ENCODE measurements around the gene GCKR. TPM values are rescaled to one million over a fixed set of nuclear protein-coding genes. Genes with fewer than 3 reads are reported as not detected.

GCKR gene
- polyA plus RNA-seq, 1 donor from 2014 or later: 2.5 TPM

GRCh38 chr2:27471961-27472360 is 24.7 kb upstream of the GCKR start (continued):
- TF ChIP-seq CTCF (IDR thresholded peaks at IDR 0.05; ENCODE audit: poor library complexity, severe bottlenecking) (no peak), MXI1 (conservative IDR thresholded peaks at IDR 0.05; ENCODE audit: poor library complexity, severe bottlenecking) (no peak)

- Histone ChIP-seq H3K36me3 (ENCODE audit: insufficient read depth, low read length) (no peaks in the 10 kb centered on the region), H2AFZ (ENCODE audit: low read depth, low read length) (no peak overlapping the region), H4K20me1 (ENCODE audit: insufficient read depth) (no peaks in the 10 kb centered on the region), H3K9ac (ENCODE audit: low read length) (no peak overlapping the region), H3K27me3 (ENCODE audit: insufficient read depth, low read depth, low read length) (no peaks in the 10 kb centered on the region), H3K79me2 (replicated peaks; ENCODE audit: insufficient read depth, low read length) (no peaks in the 10 kb centered on the region), H3F3A (ENCODE audit: insufficient read depth, low read length, poor library complexity, severe bottlenecking) (no peaks in the 10 kb centered on the region), H3K9me3 (ENCODE audit: low read length) (no peaks in the 10 kb centered on the region), H3K4me2 (ENCODE audit: low read length) (no peak overlapping the region), H3K27ac (ENCODE audit: low read length) (no peak overlapping the region), H3K9me2 (ENCODE audit: insufficient read depth, low read length) (no peaks in the 10 kb centered on the region), H3K4me3 (ENCODE audit: low read length) (no peak overlapping the region)
- TF ChIP-seq POLR2AphosphoS5 (IDR thresholded peaks at IDR 0.05) (no peak), EP300 (conservative IDR thresholded peaks at IDR 0.05; ENCODE audit: poor library complexity, severe bottlenecking) (no peak), EZH2 (IDR thresholded peaks at IDR 0.05; ENCODE audit: borderline replicate concordance, insufficient read depth, low read length, poor library complexity, severe bottlenecking) (no peak), RAD21 (conservative IDR thresholded peaks at IDR 0.05) (no peak), TAF1 (IDR thresholded peaks at IDR 0.05; ENCODE audit: low read depth) (no peak), SMC3 (conservative IDR thresholded peaks at IDR 0.05; ENCODE audit: poor library complexity) (no peak), REST (IDR thresholded peaks at IDR 0.05; ENCODE audit: borderline replicate concordance) (no peak), CTCF (IDR thresholded peaks at IDR 0.05; ENCODE audit: poor library complexity, severe bottlenecking) (no peak)
Measured at GRCh38 chr2:27485496-27485895, 11.1 kb upstream of the GCKR start.

- H3K79me2 ChIP-seq (replicated peaks; ENCODE audit: insufficient read depth, low read length): no peaks in the 10 kb centered on the region
- no peaks in the 10 kb centered on the region for H3K36me3 ChIP-seq (ENCODE audit: insufficient read depth, low read length)
- H3K27ac ChIP-seq (ENCODE audit: low read length): peak overlapping the region; percentile 82
- H2AFZ ChIP-seq (ENCODE audit: low read depth, low read length): peak overlapping the region; percentile 52
- TF ChIP-seq CTCF (IDR thresholded peaks at IDR 0.05; ENCODE audit: poor library complexity, severe bottlenecking) (no peak), RAD21 (conservative IDR thresholded peaks at IDR 0.05) (no peak), REST (IDR thresholded peaks at IDR 0.05; ENCODE audit: borderline replicate concordance) (no peak), SMC3 (conservative IDR thresholded peaks at IDR 0.05; ENCODE audit: poor library complexity) (no peak), TAF1 (IDR thresholded peaks at IDR 0.05; ENCODE audit: low read depth) (no peak), POLR2AphosphoS5 (IDR thresholded peaks at IDR 0.05) (no peak), MXI1 (conservative IDR thresholded peaks at IDR 0.05; ENCODE audit: poor library complexity, severe bottlenecking) (no peak), EZH2 (IDR thresholded peaks at IDR 0.05; ENCODE audit: borderline replicate concordance, insufficient read depth, low read length, poor library complexity, severe bottlenecking) (no peak), EP300 (conservative IDR thresholded peaks at IDR 0.05; ENCODE audit: poor library complexity, severe bottlenecking) (no peak)
- H4K20me1 ChIP-seq (ENCODE audit: insufficient read depth): no peaks in the 10 kb centered on the region
- no peaks in the 10 kb centered on the region for H3K9me2 ChIP-seq (ENCODE audit: insufficient read depth, low read length)
- peak overlapping the region; percentile 72 for H3K4me2 ChIP-seq (ENCODE audit: low read length)
- H3K27me3 ChIP-seq (ENCODE audit: insufficient read depth, low read depth, low read length): no peaks in the 10 kb centered on the region
- no peaks in the 10 kb centered on the region for H3K9me3 ChIP-seq (ENCODE audit: low read length)
- peak overlapping the region; percentile 67 for H3K9ac ChIP-seq (ENCODE audit: low read length)
- no peaks in the 10 kb centered on the region for H3F3A ChIP-seq (ENCODE audit: insufficient read depth, low read length, poor library complexity, severe bottlenecking)
- peak overlapping the region; percentile 73 for H3K4me3 ChIP-seq (ENCODE audit: low read length)
Measured at GRCh38 chr2:27489118-27489497, 7.5 kb upstream of the GCKR start.
